Transverse colon (tissue), 4 donors: ENCODE results near the gene TMSB4Y. TPM values are rescaled to one million over a fixed set of nuclear protein-coding genes. Genes with fewer than 3 reads are reported as not detected.

Source experiments
- DNase-seq: peaks from one replicate; pipeline ENCODE4 v3.0.0-alpha.2; 2019
- H3K27ac ChIP-seq, 4 donors: fragments of 200-600 bp; sonication (generic); 2 replicates each; pipeline ENCODE4 v1.5.1; 2016 to 2018; ENCODE audit warnings: inconsistent platforms in 4 of 4
- H3K27me3 ChIP-seq: fragments of 200-600 bp; sonication (generic); 2 replicates; pipeline ENCODE4 v1.5.1; 2017; ENCODE audit warnings: inconsistent platforms
- H3K36me3 ChIP-seq, 4 donors: fragments of 200-600 bp; sonication (generic); 2 replicates each; pipeline ENCODE4 v1.5.1; 2017 to 2019; ENCODE audit warnings: inconsistent platforms in 4 of 4
- H3K4me1 ChIP-seq, 4 donors: fragments of 200-600 bp; sonication (generic); 2 replicates each; pipeline ENCODE4 v1.5.1; 2017 to 2020; ENCODE audit warnings: inconsistent platforms in 4 of 4
- H3K4me3 ChIP-seq, 4 donors: fragments of 200-600 bp; sonication (generic); 1 replicate in 1 of 4; 2 replicates in 3 of 4; pipeline versions ENCODE4 v1.5.1 to v1.6.1; 2017 to 2019; ENCODE audit warnings: inconsistent platforms in 4 of 4
- H3K9me3 ChIP-seq, 2 donors: fragments of 200-600 bp; sonication (generic); 2 replicates each; pipeline ENCODE4 v1.5.1; 2017 to 2019; ENCODE audit warnings: inconsistent platforms in 2 of 2
- CTCF ChIP-seq, 5 experiments: fragments of 200-600 bp in 3 of 5; fragments of 450-650 bp in 2 of 5; sonication (generic) in 3 of 5; IDR thresholded peaks; 1 replicate in 2 of 5; 2 replicates in 3 of 5; pipeline ENCODE4 v1.5.1; 2016 to 2017; ENCODE audit warnings: antibody characterized with exemption in 5 of 5, inconsistent platforms in 3 of 5, mild to moderate bottlenecking in 2 of 5, moderate library complexity in 1 of 5
- EP300 ChIP-seq: sonication (generic); formaldehyde crosslinking; IDR thresholded peaks from one replicate; pipeline ENCODE4 v1.6.1; 2017; ENCODE audit warnings: antibody characterized with exemption, low read depth
- POLR2A ChIP-seq: fragments of 450-650 bp; IDR thresholded peaks from one replicate; pipeline ENCODE4 v1.6.1; 2016; ENCODE audit warnings: antibody characterized with exemption, mild to moderate bottlenecking, moderate library complexity
- POLR2AphosphoS5 ChIP-seq, 3 donors: sonication (generic); formaldehyde crosslinking; IDR thresholded peaks; one replicate each; pipeline ENCODE4 v1.6.1; 2016; ENCODE audit warnings: antibody characterized with exemption in 3 of 3
- WGBS, 2 donors: methylation state at CpG; one replicate each; pipeline ENCODE4 v1.1.5; 2018; ENCODE audit warnings: low coverage in 1 of 2; 5-methylcytosine and 5-hydroxymethylcytosine counted together
- in situ Hi-C, 4 donors: fragments of 200-750 bp; cut with MboI; loops; one replicate each; pipeline versions ENCODE4 v1.15.0 to v1.15.1; 2017; ENCODE audit warnings: low sequenced_read_pairs in 3 of 4, low pct_ligation_motif_present in 1 of 4, low pct_unique_long_range_greater_than_20kb in 1 of 4
- intact Hi-C: fragments of 100-400 bp; cut with DNase I; formaldehyde crosslinking; loops from one replicate; pipeline ENCODE4 v1.15.1; 2023; ENCODE audit warnings: low total_unique reads
- total RNA-seq, 4 donors: library from RNA; depleted of rRNA; stranded (reverse); fragments of >200 nt; gene quantifications; one replicate each; pipeline ENCODE4 v1.1.0, GENCODE V29; 2016

TMSB4Y gene
- total RNA-seq, 4 donors from 2014 or later: 7.6 to 9.0 TPM; not detected in 2

- WGBS, 2 donors: 68% methylated on average over 3 of the region's 6 CpGs; no CpG with 5 or more reads in 1 of the 2 donors
- DNase-seq: no peak
- in situ Hi-C loops (no loop called here), intact Hi-C loops (no loop called here)
- H3K27ac ChIP-seq: no peak overlapping the region
- no peaks in the 10 kb centered on the region for H3K36me3 ChIP-seq
- no peaks in the 10 kb centered on the region for H3K9me3 ChIP-seq
- H3K4me1 ChIP-seq: no peaks in the 10 kb centered on the region
- no peak overlapping the region for H3K4me3 ChIP-seq
- no peaks in the 10 kb centered on the region for H3K27me3 ChIP-seq
- TF ChIP-seq CTCF (IDR thresholded peaks at IDR 0.05) (peak in 3 of 5 experiments; percentile 18 to 27 (median 24)), POLR2A (no peak)
Measured at GRCh38 chrY:13729517-13729916, 25.8 kb downstream of the TMSB4Y start.

GRCh38 chrY:13738618-13739017 is 34.9 kb downstream of the TMSB4Y start:
- intact Hi-C loops (no loop called here), in situ Hi-C loops (no loop called here)
- TF ChIP-seq CTCF (IDR thresholded peaks at IDR 0.05): peak in 4 of 5 experiments; percentile 29 to 43 (median 40)
- TF ChIP-seq EP300: no peak
- Histone ChIP-seq H3K4me1 (no peaks in the 10 kb centered on the region), H3K4me3 (no peak overlapping the region), H3K36me3 (no peaks in the 10 kb centered on the region), H3K9me3 (no peaks in the 10 kb centered on the region), H3K27me3 (no peaks in the 10 kb centered on the region), H3K27ac (no peak overlapping the region)
- DNase-seq: no peak
- WGBS, 2 donors: no CpG with 5 or more reads among the region's 10 CpGs

- no CpG with 5 or more reads among the region's 60 CpGs for WGBS, 2 donors
- Histone ChIP-seq H3K27ac (peak overlapping the region in 2 of 4 donors; percentile 47), H3K36me3 (no peaks in the 10 kb centered on the region), H3K27me3 (no peaks in the 10 kb centered on the region), H3K9me3 (no peaks in the 10 kb centered on the region), H3K4me3 (peak overlapping the region in 2 of 4 donors; percentile 39 to 54), H3K4me1 (peaks cover 0 to 3% (median 0%) of the 10 kb centered on the region in 4 donors)
- in situ Hi-C loops: no loop called here
- TF ChIP-seq POLR2AphosphoS5 (IDR thresholded peaks at IDR 0.05) (no peak), CTCF (IDR thresholded peaks at IDR 0.05) (peak in 3 of 5 experiments; percentile 18 to 50 (median 23)), POLR2A (no peak), EP300 (no peak)
- DNase-seq: no peak
- intact Hi-C loops: no loop called here
Measured at GRCh38 chrY:13751289-13752071, 47.8 kb downstream of the TMSB4Y start.

GRCh38 chrY:13754661-13755060 is 51.0 kb downstream of the TMSB4Y start:
- TF ChIP-seq POLR2AphosphoS5 (IDR thresholded peaks at IDR 0.05) (no peak), POLR2A (no peak), EP300 (no peak), CTCF (IDR thresholded peaks at IDR 0.05) (no peak)
- intact Hi-C loops: no loop called here
- Histone ChIP-seq H3K27me3 (no peaks in the 10 kb centered on the region), H3K27ac (no peak overlapping the region), H3K36me3 (no peaks in the 10 kb centered on the region), H3K9me3 (no peaks in the 10 kb centered on the region), H3K4me1 (peaks cover 0 to 3% (median 0%) of the 10 kb centered on the region in 4 donors), H3K4me3 (no peak overlapping the region)
- in situ Hi-C loops: no loop called here
- DNase-seq: no peak
- no CpG with 5 or more reads among the region's 1 CpG for WGBS, 2 donors

Other genes with a start within 250 kb of the TMSB4Y start
- 100 to 1,000 TPM in 1 of 4 donors, 10 to 100 TPM in 1, not detected in 2; 50.8 to 137 TPM for gene UTY, start 223.9 kb upstream of the TMSB4Y start, total RNA-seq